Lung (tissue), 12 donors: ENCODE measurements around the gene APPL2. TPM values are rescaled to one million over a fixed set of nuclear protein-coding genes. Genes with fewer than 3 reads are reported as not detected.

Source experiments
- ATAC-seq: fragments of 200-7000 bp; cut with Tn5 transposase; one replicate; pipeline ENCODE4 v1.9.1; 2020; ENCODE audit warnings: moderate number of reproducible peaks; ENCODE audit not compliant: insufficient read depth, low FRiP score
- DNase-seq, 3 donors: peaks; one replicate each; pipeline ENCODE4 v3.0.0-alpha.2; 2013 to 2017
- H3K27ac ChIP-seq, 2 donors: one replicate each; pipeline ENCODE4 v1.5.1; 2013; ENCODE audit warnings: mild to moderate bottlenecking in 2 of 2, moderate library complexity in 2 of 2, control low read depth in 1 of 2, inconsistent platforms in 1 of 2, low read depth in 1 of 2, low read length in 1 of 2
- H3K27me3 ChIP-seq, 3 donors: one replicate each; pipeline ENCODE4 v1.5.1; 2013; ENCODE audit warnings: low read length in 2 of 3; ENCODE audit not compliant: control insufficient read depth in 3 of 3, insufficient read depth in 3 of 3
- H3K36me3 ChIP-seq, 4 donors: one replicate each; pipeline ENCODE4 v1.5.1; 2013; ENCODE audit warnings: low read length in 4 of 4, mild to moderate bottlenecking in 1 of 4, moderate library complexity in 1 of 4; ENCODE audit not compliant: control insufficient read depth in 4 of 4, insufficient read depth in 4 of 4
- H3K4me1 ChIP-seq, 5 donors: one replicate each; pipeline ENCODE4 v1.5.1; 2013; ENCODE audit warnings: low read length in 5 of 5, mild to moderate bottlenecking in 2 of 5, moderate library complexity in 1 of 5; ENCODE audit not compliant: control insufficient read depth in 5 of 5, insufficient read depth in 5 of 5
- H3K4me3 ChIP-seq: one replicate; pipeline ENCODE4 v1.5.1; 2013; ENCODE audit warnings: mild to moderate bottlenecking, control low read depth, moderate library complexity
- H3K9ac ChIP-seq, 2 donors: one replicate each; pipeline ENCODE4 v1.5.1; 2013; ENCODE audit warnings: low read length in 2 of 2, control low read depth in 1 of 2; ENCODE audit not compliant: insufficient read depth in 1 of 2
- H3K9me3 ChIP-seq, 4 donors: one replicate each; pipeline ENCODE4 v1.5.1; 2013; ENCODE audit warnings: low read length in 3 of 4, mild to moderate bottlenecking in 1 of 4, moderate library complexity in 1 of 4; ENCODE audit not compliant: control insufficient read depth in 4 of 4, insufficient read depth in 3 of 4
- CTCF ChIP-seq: IDR thresholded peaks from 2 replicates; pipeline ENCODE4 v1.5.1; 2012; ENCODE audit warnings: mild to moderate bottlenecking; ENCODE audit errors: control extremely low read depth, extremely low read depth
- WGBS, 2 donors: extraction: QIAGEN DNeasy Blood & Tissue Kit; methylation state at CpG; one replicate each; pipeline ENCODE4 v1.1.7; 2013; 5-methylcytosine and 5-hydroxymethylcytosine counted together
- polyA plus RNA-seq, 2 donors: library from polyadenylated mRNA; stranded (reverse); fragments of 200-250 nt; gene quantifications; one replicate each; pipeline ENCODE4 v1.2.1, GENCODE V29; 2013
- total RNA-seq, 2 donors: library from RNA; depleted of rRNA in 1 of 2; stranded (reverse); fragments of >200 nt in 1 of 2; gene quantifications; one replicate each; pipeline ENCODE4 v1.2.1, GENCODE V29; 2014 to 2021
- donor health status: control.
- donor health status: control.
- donor health status: Bipolar disorder and iron deficiency.
- donor health status: healthy.
- donor health status: DM: yes; HTN: yes; CAD: no.

Gene APPL2
- total and polyA plus RNA-seq, 4 donors, result 11.8 to 89.5 (median 26.5) TPM

- H3K9ac ChIP-seq, result no peak overlapping the region
- no peaks in the 10 kb centered on the region for H3K27me3 ChIP-seq
- no peak overlapping the region for H3K27ac ChIP-seq
- H3K36me3 ChIP-seq, result no peaks in the 10 kb centered on the region
- DNase-seq (no peak), ATAC-seq (no peak)
- peaks cover 0 to 5% (median 0%) of the 10 kb centered on the region in 4 donors for H3K9me3 ChIP-seq
- no peak for TF ChIP-seq CTCF
- WGBS, 2 donors, result 85 to 89% methylated on average over 3 of the region's 3 CpGs
- H3K4me3 ChIP-seq, result no peak overlapping the region
- H3K4me1 ChIP-seq, result no peaks in the 10 kb centered on the region
Observed at GRCh38 chr12:105275997-105276733, 40.2 kb upstream of the APPL2 start.

- WGBS, 2 donors, result 76 to 91% methylated on average over 5 of the region's 5 CpGs
- Histone ChIP-seq H3K27me3 (no peaks in the 10 kb centered on the region), H3K9ac (no peak overlapping the region), H3K9me3 (peaks cover 0 to 5% (median 0%) of the 10 kb centered on the region in 4 donors), H3K4me1 (no peaks in the 10 kb centered on the region), H3K27ac (no peak overlapping the region), H3K36me3 (no peaks in the 10 kb centered on the region), H3K4me3 (no peak overlapping the region)
- no peak for DNase-seq
- ATAC-seq, result no peak
- no peak for TF ChIP-seq CTCF
Observed at GRCh38 chr12:105274571-105274970, 38.6 kb upstream of the APPL2 start.

DNA sequence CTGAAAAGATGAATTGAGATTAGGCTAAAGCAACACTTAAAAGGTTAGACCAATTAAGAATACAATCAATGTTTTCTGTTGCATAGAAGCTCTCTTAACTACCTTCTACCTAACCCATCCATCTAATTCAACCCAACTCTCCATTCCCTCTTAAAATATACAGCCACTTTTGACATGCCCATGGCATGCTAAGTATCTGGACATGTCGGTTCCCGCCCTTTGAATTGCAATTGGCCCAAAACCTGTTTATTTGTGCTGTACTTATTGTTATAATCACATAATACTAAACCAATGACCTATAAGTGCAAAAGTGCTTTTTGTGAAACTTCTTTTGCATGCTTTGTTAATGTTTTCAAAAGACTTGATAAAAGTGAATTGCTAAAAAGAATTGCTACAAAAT lies 37.6 kb upstream of the APPL2 start:
- H3K27ac ChIP-seq, result no peak overlapping the region
- H3K4me3 ChIP-seq, result no peak overlapping the region
- ATAC-seq (no peak), DNase-seq (no peak)
- no peaks in the 10 kb centered on the region for H3K36me3 ChIP-seq
- 85 to 87% methylated on average over 2 of the region's 2 CpGs for WGBS, 2 donors
- no peak overlapping the region for H3K9ac ChIP-seq
- peaks cover 0 to 5% (median 0%) of the 10 kb centered on the region in 4 donors for H3K9me3 ChIP-seq
- H3K27me3 ChIP-seq, result no peaks in the 10 kb centered on the region
- no peaks in the 10 kb centered on the region for H3K4me1 ChIP-seq
- TF ChIP-seq CTCF, result no peak
